Stomach (tissue), 9 donors: Measurements from ENCODE around the gene CDH12. TPM values are rescaled to one million over a fixed set of nuclear protein-coding genes. Genes with fewer than 3 reads are reported as not detected.

ENCODE experiments used
- DNase-seq, 2 donors: peaks; one replicate each; pipeline versions ENCODE4 v3.0.0 to v3.0.0-alpha.2; 2013 to 2019
- H3K27ac ChIP-seq, 5 donors: fragments of 200-600 bp in 4 of 5; sonication (generic) in 4 of 5; one replicate each; pipeline ENCODE4 v1.5.1; 2013 to 2019; ENCODE audit warnings: mild to moderate bottlenecking in 1 of 5, moderate library complexity in 1 of 5
- H3K27me3 ChIP-seq, 3 donors: fragments of 200-600 bp; sonication (generic); one replicate each; pipeline ENCODE4 v1.5.1; 2017 to 2019; ENCODE audit warnings: mixed run types in 1 of 3
- H3K36me3 ChIP-seq, 4 donors: fragments of 200-600 bp; sonication (generic); 1 replicate in 3 of 4; 2 replicates in 1 of 4; pipeline ENCODE4 v1.5.1; 2016 to 2019
- H3K4me1 ChIP-seq, 4 donors: fragments of 200-600 bp; sonication (generic); one replicate each; pipeline ENCODE4 v1.5.1; 2016 to 2019
- H3K4me3 ChIP-seq, 4 donors: fragments of 200-600 bp; sonication (generic) in 3 of 4; one replicate each; pipeline ENCODE4 v1.5.1; 2016 to 2019; ENCODE audit warnings: mild to moderate bottlenecking in 1 of 4
- H3K9me3 ChIP-seq, 4 donors: fragments of 200-600 bp; sonication (generic); one replicate each; pipeline ENCODE4 v1.5.1; 2016 to 2019
- EP300 ChIP-seq: sonication (generic); formaldehyde crosslinking; IDR thresholded peaks from one replicate; pipeline ENCODE4 v1.6.1; 2017; ENCODE audit warnings: antibody characterized with exemption
- POLR2A ChIP-seq, 4 donors: fragments of 450-650 bp; IDR thresholded peaks; one replicate each; pipeline ENCODE4 v1.6.1; 2016; ENCODE audit warnings: antibody characterized with exemption in 4 of 4, control low read depth in 2 of 4, mild to moderate bottlenecking in 1 of 4, moderate library complexity in 1 of 4
- POLR2AphosphoS5 ChIP-seq, 3 donors: sonication (generic); formaldehyde crosslinking; IDR thresholded peaks; one replicate each; pipeline ENCODE4 v1.6.1; 2016; ENCODE audit warnings: antibody characterized with exemption in 3 of 3
- WGBS, 5 donors: extraction: QIAGEN DNeasy Blood & Tissue Kit in 3 of 5; methylation state at CpG; one replicate each; pipeline versions ENCODE4 v1.1.5 to v1.1.7; 2013 to 2018; 5-methylcytosine and 5-hydroxymethylcytosine counted together
- intact Hi-C: fragments of 100-400 bp; cut with DNase I; formaldehyde crosslinking; loops from one replicate; pipeline ENCODE4 v1.15.1; 2023; ENCODE audit warnings: low total_unique reads
- polyA plus RNA-seq, 3 donors: library from polyadenylated mRNA; stranded (reverse); fragments of 200-250 nt; gene quantifications; one replicate each; pipeline ENCODE4 v1.2.3, GENCODE V29; 2013
- total RNA-seq, 5 donors: library from RNA; depleted of rRNA; stranded (reverse); fragments of >200 nt; gene quantifications; one replicate each; pipeline versions ENCODE4 v1.1.0 to v1.2.3, GENCODE V29; 2014 to 2016
- TF ChIP-seq, protein P1 (sequence below), 7 experiments: fragments of 450-650 bp in 4 of 7; fragments of 200-600 bp in 3 of 7; sonication (generic) in 3 of 7; IDR thresholded peaks; one replicate each; pipeline ENCODE4 v1.5.1; 2016 to 2019; ENCODE audit warnings: antibody characterized with exemption in 7 of 7, control low read depth in 2 of 7, mild to moderate bottlenecking in 1 of 7
- donor health status: healthy with polysubstance abuse.
- donor health status: Bipolar disorder and iron deficiency.
- donor health status: healthy.

CDH12 gene
- total and polyA plus RNA-seq, 8 donors: 0.76 to 1.3 TPM; not detected in 6

DNA sequence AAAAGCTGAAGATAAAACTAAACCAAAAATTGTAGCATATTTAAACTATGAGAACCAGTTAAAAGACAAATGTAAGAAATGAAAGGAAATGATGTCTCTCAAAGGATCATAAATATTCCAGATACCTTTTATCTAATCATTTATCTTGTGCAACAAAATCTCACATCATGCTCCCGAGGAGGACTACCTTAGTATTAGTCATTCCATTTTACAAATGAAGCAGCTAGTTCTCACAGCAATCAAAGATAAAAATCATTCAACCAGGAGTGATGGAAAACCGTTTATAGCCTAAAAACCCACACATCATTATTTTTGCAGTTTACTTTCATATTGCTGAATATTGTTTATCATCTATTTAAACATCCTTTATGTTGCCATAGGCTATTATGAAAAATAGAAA, 190.0 kb downstream of the CDH12 start:
- H3K36me3 ChIP-seq: no peaks in the 10 kb centered on the region
- intact Hi-C loops: no loop called here
- H3K4me3 ChIP-seq: no peak overlapping the region
- H3K9me3 ChIP-seq: no peaks in the 10 kb centered on the region
- no peaks in the 10 kb centered on the region for H3K4me1 ChIP-seq
- TF ChIP-seq, protein P1, sequence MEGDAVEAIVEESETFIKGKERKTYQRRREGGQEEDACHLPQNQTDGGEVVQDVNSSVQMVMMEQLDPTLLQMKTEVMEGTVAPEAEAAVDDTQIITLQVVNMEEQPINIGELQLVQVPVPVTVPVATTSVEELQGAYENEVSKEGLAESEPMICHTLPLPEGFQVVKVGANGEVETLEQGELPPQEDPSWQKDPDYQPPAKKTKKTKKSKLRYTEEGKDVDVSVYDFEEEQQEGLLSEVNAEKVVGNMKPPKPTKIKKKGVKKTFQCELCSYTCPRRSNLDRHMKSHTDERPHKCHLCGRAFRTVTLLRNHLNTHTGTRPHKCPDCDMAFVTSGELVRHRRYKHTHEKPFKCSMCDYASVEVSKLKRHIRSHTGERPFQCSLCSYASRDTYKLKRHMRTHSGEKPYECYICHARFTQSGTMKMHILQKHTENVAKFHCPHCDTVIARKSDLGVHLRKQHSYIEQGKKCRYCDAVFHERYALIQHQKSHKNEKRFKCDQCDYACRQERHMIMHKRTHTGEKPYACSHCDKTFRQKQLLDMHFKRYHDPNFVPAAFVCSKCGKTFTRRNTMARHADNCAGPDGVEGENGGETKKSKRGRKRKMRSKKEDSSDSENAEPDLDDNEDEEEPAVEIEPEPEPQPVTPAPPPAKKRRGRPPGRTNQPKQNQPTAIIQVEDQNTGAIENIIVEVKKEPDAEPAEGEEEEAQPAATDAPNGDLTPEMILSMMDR (IDR thresholded peaks at IDR 0.05): no peak
- TF ChIP-seq EP300 (no peak), POLR2AphosphoS5 (IDR thresholded peaks at IDR 0.05) (no peak), POLR2A (IDR thresholded peaks at IDR 0.05) (no peak)
- H3K27me3 ChIP-seq: no peaks in the 10 kb centered on the region
- no peak overlapping the region for H3K27ac ChIP-seq
- DNase-seq: no peak
- WGBS, 5 donors: 35 to 47% (median 41%) methylated on average over 2 of the region's 2 CpGs

DNA sequence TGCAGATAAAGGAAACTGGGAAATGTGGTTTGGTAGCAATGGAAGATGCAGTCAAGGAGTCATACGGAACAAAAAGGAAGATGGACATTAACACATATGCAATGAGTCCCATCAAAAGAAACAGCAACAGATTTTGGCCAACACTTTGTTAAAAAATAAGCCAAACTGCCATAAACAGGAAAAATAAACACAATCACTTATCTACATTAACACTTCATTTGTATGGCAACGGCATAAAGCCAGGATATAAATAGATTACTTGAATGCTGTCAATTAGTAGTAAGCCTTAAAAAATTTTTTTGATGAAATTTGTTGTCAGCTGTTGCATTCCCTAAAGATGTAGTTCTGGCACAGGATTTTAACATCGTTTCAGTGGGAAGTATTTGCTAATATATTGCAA, 190.8 kb downstream of the CDH12 start:
- no peak for DNase-seq
- Histone ChIP-seq H3K9me3 (no peaks in the 10 kb centered on the region), H3K4me1 (no peaks in the 10 kb centered on the region), H3K27ac (no peak overlapping the region), H3K27me3 (no peaks in the 10 kb centered on the region), H3K4me3 (no peak overlapping the region), H3K36me3 (no peaks in the 10 kb centered on the region)
- intact Hi-C loops: no loop called here
- 29 to 38% (median 35%) methylated on average over 3 of the region's 3 CpGs for WGBS, 5 donors
- TF ChIP-seq, protein P1 (IDR thresholded peaks at IDR 0.05): no peak
- TF ChIP-seq POLR2AphosphoS5 (IDR thresholded peaks at IDR 0.05): no peak
- TF ChIP-seq EP300: no peak
- TF ChIP-seq POLR2A (IDR thresholded peaks at IDR 0.05): no peak

DNA sequence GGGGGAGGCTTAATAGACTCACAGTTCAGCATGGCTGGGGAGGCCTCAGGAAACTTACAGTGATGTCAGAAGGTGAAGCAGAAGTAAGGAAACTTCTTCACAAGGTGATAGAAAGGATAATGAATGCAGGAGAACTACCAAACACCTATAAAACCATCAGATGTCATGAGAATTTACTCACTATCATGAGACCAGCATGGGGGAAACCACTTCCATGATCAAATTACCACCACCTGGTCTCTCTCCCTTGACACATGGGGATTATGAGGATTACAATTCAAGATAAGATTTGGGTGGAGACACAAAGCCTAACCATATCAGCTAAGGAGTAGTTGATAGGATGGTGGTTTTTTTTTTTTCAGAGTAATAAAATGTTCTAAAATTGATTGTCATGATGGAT, 201.8 kb downstream of the CDH12 start:
- DNase-seq: no peak
- Histone ChIP-seq H3K4me3 (no peak overlapping the region), H3K9me3 (no peaks in the 10 kb centered on the region), H3K36me3 (no peaks in the 10 kb centered on the region), H3K4me1 (peaks cover 0 to 4% (median 0%) of the 10 kb centered on the region in 4 donors), H3K27me3 (no peaks in the 10 kb centered on the region), H3K27ac (no peak overlapping the region)
- TF ChIP-seq POLR2AphosphoS5 (IDR thresholded peaks at IDR 0.05) (no peak), POLR2A (IDR thresholded peaks at IDR 0.05) (no peak), EP300 (no peak)
- TF ChIP-seq, protein P1 (IDR thresholded peaks at IDR 0.05): no peak
- intact Hi-C loops: no loop called here

DNA sequence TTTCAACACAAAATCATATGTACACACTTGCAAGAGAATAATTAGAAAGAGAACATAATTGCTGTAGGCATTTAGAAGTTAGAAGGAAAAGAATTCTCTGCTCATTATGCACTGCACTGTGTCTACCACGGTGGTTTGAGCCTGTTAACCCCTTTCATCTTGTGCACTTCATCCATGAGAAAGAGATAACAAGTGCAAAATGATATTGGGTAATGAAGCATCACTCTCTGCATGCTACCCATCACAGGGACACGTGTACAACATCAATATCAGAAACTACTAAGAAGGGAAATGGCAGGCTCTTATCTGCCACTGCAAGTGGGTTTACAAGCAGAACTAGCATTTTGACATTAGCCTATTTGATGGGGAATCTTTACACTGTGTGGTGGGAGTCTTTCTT, 202.6 kb downstream of the CDH12 start:
- TF ChIP-seq POLR2A (IDR thresholded peaks at IDR 0.05): no peak
- no peak for TF ChIP-seq POLR2AphosphoS5 (IDR thresholded peaks at IDR 0.05)
- TF ChIP-seq EP300: no peak
- TF ChIP-seq, protein P1 (IDR thresholded peaks at IDR 0.05): no peak
- Histone ChIP-seq H3K4me1 (peaks cover 0 to 4% (median 0%) of the 10 kb centered on the region in 4 donors), H3K27me3 (no peaks in the 10 kb centered on the region), H3K4me3 (no peak overlapping the region), H3K27ac (no peak overlapping the region), H3K36me3 (no peaks in the 10 kb centered on the region), H3K9me3 (no peaks in the 10 kb centered on the region)
- intact Hi-C loops: no loop called here
- no peak for DNase-seq
- WGBS, 5 donors: 27 to 40% (median 38%) methylated on average over 2 of the region's 2 CpGs
